HG03159 (cell line): ENCODE measurements around the gene PCK2.

ENCODE experiments used
- ATAC-seq: cut with Tn5 transposase; IDR thresholded peaks from one replicate; pipeline ENCODE4 v1.9.1; 2021; ENCODE audit warnings: mild to moderate bottlenecking, moderate library complexity; ENCODE audit not compliant: unreplicated experiment

The PCK2 gene

GRCh38 chr14:24150567-24150966 lies 56.5 kb downstream of the PCK2 start:
- ATAC-seq = no peak

GRCh38 chr14:24150993-24151392 lies 56.9 kb downstream of the PCK2 start:
- no peak for ATAC-seq

- no peak for ATAC-seq
Measured at GRCh38 chr14:24151404-24152080, 57.4 kb downstream of the PCK2 start.
